ENCODE data around the gene CAMK1G.

CAMK1G gene

DNA sequence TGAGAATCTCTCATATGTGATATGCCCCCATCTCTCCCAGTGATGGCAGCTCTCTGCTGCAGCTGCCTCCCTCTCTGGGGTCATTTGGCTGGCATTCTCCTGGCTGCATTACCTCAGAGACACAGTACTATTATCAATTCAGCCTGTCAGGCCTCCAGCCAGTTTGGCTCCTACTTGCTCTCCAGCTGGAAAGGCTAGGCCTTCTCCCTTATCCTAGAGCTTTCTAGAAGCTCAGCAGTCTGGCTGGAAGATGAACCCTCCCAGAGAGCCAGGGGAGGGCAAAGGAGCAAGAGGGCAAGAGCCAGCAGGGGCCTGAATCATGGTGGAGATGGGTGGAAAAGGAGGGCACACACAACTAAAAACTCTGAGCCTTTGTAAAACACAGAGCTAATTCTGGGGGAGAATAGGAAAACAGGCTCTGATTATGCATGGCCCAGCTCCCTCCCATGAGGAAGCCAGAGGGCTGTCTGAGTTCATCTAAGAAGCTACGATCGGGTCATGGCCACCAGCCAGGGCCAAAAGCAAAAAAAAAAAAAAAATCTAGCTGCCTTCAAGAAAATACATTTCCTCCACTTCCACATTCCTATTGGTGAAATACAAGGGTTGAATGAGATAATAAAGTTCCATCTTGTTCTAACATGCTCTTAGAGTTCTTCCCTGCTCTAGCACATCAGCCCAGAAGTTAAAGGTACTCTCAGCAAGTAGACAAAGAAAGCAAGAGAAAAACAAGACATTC lies 59.9 kb downstream of the CAMK1G start:
- no peak for DNase-seq

DNA sequence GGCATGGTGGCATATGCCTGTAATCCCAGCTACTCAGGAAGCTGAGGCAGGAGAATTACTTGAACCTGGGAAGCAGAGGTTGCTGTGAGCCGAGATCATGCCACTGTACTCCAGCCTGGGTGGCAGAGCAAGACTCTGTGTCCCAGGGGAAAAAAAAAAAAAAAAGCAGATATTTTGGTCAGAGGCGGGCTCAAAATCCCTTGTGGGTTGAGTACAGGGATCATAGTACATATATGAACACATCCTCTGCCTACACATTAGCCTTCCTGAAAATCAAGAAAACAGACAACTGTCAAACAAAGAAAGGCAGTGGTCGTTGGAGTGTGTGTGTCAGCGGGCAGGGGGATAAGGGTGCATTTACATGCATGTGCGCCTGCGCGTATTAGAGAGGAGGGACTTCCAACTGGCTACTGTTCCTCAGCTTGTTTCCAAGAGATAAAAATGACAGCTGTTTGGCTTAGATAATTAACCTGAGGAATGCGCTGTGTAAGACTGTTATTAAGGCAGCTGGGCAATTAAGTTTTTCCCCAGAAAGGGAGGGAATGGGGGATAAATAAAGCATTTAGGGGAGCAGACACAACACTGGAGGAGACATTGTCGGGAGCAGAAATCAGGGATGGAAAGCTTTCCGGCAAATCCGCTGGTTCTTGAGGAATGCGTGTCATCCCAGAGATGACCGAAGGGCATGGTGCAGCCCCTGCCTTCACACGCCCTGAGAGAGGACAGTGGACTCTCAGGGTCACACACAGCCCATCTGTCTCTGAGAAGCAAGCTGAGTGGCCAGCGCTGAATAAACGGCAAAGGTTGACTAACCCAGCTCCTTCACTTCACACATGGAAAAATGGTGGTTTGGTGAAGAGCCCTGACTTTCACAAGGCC lies 62.3 kb downstream of the CAMK1G start:
- no peak for DNase-seq

- DNase-seq: no peak
These were observed 63.0 kb downstream of the CAMK1G start for GRCh38 chr1:209646558-209646957.

DNA sequence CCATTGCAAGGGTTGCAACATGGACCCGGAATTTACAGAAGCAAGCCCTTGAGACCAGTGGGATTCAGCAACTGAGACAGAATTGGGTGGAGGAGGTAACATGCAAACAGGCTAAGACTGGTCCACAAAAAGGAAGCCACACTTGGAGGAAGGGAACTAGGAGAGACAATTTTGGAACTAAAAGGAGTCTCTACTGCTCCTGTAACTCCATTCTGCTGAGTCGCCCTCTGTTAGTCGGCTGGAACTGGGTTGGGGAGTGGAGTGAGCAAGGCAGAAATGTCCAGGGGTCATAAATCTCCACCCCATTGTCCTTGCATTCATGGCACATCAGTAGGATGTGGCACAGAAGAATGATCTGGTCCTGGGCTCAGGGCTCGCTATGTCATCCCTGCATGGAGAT lies 63.6 kb downstream of the CAMK1G start:
- DNase-seq: no peak

DNA sequence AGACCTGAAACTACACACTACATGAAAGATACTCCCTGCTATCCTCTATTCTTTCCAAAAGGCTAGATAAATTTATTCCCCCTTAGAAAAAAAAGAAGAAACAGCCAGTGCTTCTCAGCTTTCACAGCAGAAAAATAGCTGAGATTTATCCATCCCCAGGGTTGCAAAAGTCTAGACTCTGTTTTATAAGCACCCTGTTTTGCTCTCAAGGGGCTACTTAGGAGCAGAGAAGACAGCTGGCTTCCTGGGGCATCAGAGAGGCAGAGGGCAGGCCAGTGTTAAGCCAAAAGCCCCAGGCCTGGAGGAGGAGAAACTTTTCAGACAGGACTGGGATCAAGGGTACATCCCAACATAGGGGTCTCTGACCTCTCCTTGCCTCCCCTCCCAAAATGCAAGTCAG lies 64.8 kb downstream of the CAMK1G start:
- DNase-seq: no peak

- DNase-seq: peak; percentile 52
These were observed 65.6 kb downstream of the CAMK1G start for GRCh38 chr1:209648931-209649776.

DNA sequence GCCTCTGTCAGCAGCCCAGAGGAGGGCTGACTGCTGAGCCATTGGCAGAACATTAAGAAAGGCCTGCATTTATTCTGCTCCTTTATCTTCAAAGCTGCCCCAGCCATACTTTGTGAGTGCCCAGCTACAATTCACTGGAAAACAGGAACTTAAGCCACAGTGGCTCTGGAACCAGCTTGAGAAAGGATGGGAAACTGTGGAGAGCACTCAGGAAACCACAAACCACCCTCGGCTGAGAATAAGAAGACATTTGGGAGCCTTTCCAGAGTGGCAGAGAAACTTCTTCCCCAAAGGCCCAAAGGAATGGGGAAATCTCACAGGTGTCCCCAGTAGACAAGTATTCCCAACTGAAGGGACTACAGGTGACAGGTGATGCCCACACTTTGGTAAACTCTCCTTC lies 66.9 kb downstream of the CAMK1G start:
- peak; percentile 82 for DNase-seq

- DNase-seq: peak; percentile 60
These were observed 67.6 kb downstream of the CAMK1G start for GRCh38 chr1:209651138-209651587.

- no peak for DNase-seq
These were observed 68.7 kb downstream of the CAMK1G start, which contains the start of gene LAMB3 for GRCh38 chr1:209652121-209652735. LAMB3 (minus strand) TSS chr1:209652425; CDS start chr1:209650944, 1,481 bp downstream.

DNA sequence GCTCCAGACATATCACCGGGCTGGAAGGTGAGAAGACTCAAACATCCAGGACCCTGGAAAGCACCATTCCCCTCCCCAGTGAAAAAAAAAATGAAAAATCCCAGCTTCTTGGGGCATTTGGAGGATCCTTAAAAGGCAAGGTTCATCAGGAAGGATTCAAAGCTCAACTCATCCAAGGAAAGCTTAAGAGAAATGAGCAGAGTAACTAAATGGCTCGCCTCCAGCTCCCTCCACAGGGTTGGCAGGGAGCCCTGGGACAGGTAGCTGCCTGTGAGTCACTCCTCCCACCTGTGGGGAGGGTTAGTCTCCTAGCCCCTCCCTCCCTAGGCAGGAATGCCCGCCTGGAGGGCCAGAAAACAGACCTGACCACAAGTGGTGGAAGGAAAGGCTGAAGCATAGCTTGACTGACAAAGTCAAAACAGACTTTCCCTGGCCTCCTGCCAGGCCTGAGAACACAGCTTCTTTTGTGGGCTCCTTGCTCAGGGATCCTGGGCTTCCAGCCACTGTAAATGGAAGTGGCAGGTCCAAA lies 69.4 kb downstream of the CAMK1G start:
- DNase-seq: peak; percentile 61

DNA sequence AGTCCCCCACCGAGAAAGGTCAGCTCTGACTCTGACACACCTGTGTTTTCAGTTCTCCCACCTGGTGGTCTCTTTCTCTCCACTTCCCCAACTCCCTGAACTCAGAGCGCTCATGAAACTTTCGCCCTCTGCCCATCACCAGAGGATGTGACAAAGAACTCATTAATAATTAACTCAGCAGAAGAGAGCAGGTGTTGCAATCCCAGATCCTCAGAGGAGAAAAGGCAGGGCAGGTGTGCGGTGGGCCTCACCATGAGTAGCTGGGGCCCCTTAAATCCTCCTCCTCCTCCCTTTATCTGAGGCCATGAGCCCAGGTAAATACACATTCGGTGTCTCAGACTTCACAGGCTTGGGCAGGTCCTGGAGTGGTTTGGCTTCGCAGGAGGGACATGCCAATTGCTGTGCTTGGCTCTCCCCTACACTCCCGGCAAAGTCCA lies 70.4 kb downstream of the CAMK1G start:
- no peak for DNase-seq

GRCh38 chr1:209655411-209656231 lies 72.1 kb downstream of the CAMK1G start:
- DNase-seq: no peak

DNA sequence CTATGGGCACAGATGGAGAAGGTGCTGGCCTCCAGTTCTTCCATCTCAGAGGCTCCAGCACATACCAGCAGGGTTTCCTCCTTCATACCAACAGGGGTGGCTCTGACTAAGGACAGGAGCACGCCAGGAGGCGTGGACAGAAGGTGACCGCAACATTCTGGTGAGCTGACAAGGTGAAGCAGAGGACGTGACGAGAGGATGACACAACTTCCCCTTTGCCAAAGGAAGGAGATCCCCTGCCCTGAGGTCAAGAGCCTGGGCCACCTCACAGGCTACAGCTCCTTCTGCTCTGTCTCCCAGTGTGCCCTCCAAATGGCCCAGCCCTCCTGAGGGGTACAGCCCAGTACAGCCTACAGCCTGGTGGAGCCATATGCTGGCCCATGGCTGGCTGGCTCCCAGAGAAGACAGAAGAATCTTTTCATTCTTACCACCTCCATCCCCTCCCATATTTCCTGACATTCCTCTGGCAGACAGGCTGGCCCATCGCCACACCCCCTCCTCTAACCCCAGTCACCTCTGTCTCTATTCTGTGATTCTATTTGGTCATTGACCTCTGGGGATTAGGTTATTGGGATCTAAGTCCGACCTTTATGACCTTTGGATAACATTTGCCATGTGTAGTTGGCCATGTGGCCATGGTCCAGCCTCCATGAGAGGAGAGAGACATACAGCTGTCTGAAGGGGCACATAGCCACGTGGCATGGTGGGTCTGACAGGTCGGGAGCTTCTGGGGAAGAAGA lies 73.8 kb downstream of the CAMK1G start:
- DNase-seq: no peak

DNA sequence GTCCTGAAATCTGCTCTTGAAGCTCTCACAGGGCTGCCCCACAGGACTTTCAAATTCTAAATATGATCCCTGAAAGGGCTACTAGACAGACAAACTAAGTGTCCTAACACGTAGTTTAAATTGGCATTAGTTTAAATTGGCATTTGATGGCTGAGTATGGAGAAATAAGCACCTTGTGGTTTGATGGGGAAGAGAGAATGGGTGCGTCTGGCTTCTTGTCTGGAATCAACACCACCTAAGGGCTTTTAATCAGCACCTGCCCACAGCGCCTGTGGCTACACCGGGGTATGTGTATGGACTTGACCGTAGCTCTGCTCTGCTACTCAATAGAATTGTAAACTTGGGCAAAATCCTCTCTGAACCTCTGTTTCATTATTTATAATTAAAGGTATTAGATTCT lies 74.4 kb downstream of the CAMK1G start:
- no peak for DNase-seq

- DNase-seq: no peak
These were observed 76.4 kb downstream of the CAMK1G start for GRCh38 chr1:209659909-209660308.

DNA sequence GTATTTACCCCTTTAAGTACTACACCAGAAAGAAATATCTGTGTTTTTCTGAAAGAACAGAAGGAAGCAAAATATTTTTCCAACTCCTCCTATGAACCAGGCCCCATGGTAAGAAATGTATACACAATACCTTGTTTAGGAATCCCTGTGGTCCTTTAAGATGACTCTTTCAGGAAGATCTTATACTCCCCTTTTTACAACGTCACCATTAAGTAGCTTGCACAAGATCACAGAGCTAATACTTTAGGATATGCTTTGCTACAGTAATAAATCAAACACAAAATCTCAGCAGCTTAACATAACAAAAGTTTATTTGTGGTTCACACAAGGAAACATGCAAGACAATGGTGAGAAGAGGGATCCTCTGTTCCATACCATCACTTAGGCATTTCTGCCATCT lies 77.6 kb downstream of the CAMK1G start:
- DNase-seq: no peak

GRCh38 chr1:209662879-209663327 lies 79.4 kb downstream of the CAMK1G start:
- no peak for DNase-seq

Measured in GDM1 (cell line).